NB4 (cell line): ENCODE data around the gene WNT7A.

Experiments used
- DNase-seq: peaks from one replicate; pipeline ENCODE4 v3.0.0; 2010; ENCODE audit warnings: low read depth
- H3K4me3 ChIP-seq: one replicate; pipeline ENCODE4 v1.5.1; 2011; ENCODE audit warnings: mild to moderate bottlenecking, low read depth, low read length, moderate library complexity
- MYC ChIP-seq: IDR thresholded peaks from 2 replicates; pipeline ENCODE4 v1.6.1; 2011; ENCODE audit warnings: low read depth, low read length
- POLR2A ChIP-seq: IDR thresholded peaks from 2 replicates; pipeline ENCODE4 v1.6.1; 2011; ENCODE audit warnings: mild to moderate bottlenecking; ENCODE audit not compliant: insufficient read length; ENCODE audit errors: extremely low read depth
- TF ChIP-seq, protein P1 (sequence below): IDR thresholded peaks from one replicate; pipeline ENCODE4 v1.5.1; 2012; ENCODE audit warnings: low read depth, low read length
- TF ChIP-seq, protein P2 (sequence below): IDR thresholded peaks from 2 replicates; pipeline ENCODE4 v1.6.1; 2011; ENCODE audit warnings: low read depth, low read length

Gene WNT7A

DNA sequence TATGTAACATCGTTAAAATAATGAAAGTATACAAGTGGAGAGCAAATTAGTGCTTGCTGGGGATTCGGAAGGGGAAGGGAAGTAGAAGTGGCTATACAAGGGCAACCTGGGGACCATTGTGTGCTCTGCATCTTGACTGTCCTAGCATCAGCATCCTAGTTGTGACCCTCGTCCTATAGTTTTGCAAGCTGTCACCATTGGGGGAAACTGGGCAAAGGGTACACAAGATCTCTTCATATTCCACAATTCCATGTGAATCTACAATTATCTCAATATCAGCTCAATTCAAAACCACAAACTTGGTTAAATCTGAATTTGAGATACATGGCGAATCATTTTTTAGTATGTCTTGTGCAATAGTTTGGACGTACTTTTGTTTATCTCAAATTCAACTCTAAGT is 30.9 kb downstream of the WNT7A start:
- TF ChIP-seq, protein P1, sequence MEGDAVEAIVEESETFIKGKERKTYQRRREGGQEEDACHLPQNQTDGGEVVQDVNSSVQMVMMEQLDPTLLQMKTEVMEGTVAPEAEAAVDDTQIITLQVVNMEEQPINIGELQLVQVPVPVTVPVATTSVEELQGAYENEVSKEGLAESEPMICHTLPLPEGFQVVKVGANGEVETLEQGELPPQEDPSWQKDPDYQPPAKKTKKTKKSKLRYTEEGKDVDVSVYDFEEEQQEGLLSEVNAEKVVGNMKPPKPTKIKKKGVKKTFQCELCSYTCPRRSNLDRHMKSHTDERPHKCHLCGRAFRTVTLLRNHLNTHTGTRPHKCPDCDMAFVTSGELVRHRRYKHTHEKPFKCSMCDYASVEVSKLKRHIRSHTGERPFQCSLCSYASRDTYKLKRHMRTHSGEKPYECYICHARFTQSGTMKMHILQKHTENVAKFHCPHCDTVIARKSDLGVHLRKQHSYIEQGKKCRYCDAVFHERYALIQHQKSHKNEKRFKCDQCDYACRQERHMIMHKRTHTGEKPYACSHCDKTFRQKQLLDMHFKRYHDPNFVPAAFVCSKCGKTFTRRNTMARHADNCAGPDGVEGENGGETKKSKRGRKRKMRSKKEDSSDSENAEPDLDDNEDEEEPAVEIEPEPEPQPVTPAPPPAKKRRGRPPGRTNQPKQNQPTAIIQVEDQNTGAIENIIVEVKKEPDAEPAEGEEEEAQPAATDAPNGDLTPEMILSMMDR, result no peak
- TF ChIP-seq POLR2A (no peak), MYC (no peak)
- no peak overlapping the region for H3K4me3 ChIP-seq
- DNase-seq, result no peak

DNA sequence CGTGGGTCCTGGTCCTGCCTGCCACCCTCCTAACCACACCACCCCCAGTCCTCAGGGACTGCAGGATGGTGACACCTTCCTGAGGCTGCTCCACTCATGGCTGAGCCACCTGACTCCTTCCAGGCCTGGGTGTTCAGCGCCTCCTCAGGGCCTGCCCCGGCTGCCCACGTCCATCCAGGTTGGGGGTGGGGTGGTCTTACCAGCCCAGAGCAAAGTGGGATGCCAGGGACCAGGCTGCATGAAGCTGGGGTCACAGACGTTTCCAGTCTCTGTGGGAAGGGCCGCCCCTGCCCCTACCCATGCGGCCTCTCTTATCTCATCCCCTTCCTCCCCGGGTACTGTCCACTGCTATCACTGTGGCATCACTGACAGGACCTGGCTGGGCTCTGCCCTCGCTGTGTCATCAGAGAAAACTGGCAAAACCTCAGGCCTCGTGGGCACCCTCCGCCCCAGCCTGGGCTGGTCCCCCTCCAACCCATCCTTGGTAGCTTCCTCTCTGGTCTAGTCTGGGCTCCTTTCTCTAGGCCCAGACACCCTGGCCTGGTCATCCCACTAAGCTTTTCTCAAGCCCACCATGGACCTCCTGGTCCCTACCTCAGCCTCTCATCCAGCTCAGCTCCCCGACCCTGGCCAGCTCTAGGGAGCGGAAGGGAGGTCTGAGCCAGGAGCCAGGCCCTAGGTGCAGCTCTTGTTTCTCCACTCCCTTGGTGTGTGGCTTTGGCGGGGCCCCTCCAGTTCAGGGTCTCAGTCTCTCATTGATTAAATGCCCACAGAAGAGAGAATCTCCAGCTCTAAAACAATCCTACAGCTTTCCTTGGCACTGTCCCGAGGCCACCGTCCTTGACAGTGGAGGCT is 32.9 kb downstream of the WNT7A start:
- TF ChIP-seq, protein P2, sequence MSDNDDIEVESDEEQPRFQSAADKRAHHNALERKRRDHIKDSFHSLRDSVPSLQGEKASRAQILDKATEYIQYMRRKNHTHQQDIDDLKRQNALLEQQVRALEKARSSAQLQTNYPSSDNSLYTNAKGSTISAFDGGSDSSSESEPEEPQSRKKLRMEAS, result no peak
- TF ChIP-seq MYC (no peak), POLR2A (no peak)
- TF ChIP-seq, protein P1, result no peak
- H3K4me3 ChIP-seq, result no peak overlapping the region

DNA sequence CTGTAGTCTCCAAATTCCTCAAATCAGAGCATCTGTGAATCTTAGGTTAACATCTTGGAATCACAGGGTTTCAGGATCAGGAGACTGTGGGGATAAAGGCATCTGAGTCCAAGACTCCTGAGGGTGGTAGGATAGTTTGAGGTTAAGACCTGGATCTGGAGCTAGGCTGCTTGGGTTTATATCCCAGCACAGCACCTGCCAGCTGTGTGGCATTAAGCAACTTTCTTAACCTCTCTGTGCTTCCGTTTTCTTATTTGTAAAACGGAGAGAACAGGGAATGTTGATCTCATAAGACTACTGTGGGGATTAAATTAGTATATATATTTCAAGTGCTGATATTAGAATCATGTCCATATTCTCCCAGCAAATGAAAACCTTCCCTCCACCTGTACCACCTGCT is 33.6 kb downstream of the WNT7A start:
- H3K4me3 ChIP-seq, result no peak overlapping the region
- TF ChIP-seq, protein P2, result no peak
- TF ChIP-seq MYC (no peak), POLR2A (no peak)
- TF ChIP-seq, protein P1, result no peak
- no peak for DNase-seq

More for the DNA sequence above, 32.9 kb downstream of the WNT7A start:
- no peak for DNase-seq

DNA sequence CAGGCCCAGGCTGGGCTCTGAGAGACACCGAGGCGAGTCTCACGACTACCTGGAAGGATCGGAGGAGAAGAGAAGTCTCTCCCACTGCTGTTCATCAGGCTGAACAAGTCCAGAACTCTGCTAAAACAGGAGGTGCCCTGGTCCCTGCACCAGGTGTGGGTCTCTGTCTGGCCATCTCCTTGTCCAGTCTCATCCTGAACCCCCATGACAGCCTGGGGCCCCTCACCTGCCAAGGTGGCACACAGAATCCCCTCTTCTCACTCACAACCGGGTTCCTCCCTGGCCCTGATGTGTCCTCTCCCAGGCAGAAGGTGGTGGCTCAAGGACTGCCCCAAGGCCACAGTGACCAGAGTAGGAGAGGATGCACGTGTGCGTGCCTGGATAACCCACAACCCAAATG is 34.1 kb downstream of the WNT7A start:
- H3K4me3 ChIP-seq, result no peak overlapping the region
- TF ChIP-seq, protein P1, result no peak
- TF ChIP-seq POLR2A, result no peak
- no peak for TF ChIP-seq MYC
- TF ChIP-seq, protein P2, result no peak
- DNase-seq, result no peak

DNA sequence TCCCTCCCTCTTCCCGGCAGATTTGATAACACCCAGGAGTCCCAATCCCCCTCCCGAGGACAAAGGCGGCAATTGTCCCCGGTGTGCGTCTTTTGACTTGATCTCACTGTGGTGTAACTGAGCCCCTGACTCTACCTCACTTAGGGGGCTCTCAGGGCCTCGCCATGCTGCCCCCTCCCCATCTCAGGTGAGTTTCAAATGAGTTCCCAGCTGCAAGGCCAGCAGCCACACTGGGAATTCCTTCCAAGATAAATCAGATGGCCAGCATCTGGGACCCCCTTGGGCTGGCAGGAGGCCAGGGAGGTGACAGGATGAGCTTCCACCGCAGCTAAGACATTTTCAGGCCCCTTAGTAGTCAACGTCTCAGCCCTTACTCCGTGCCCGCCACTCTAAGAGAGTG is 35.0 kb downstream of the WNT7A start:
- no peak for DNase-seq
- TF ChIP-seq, protein P2, result no peak
- TF ChIP-seq POLR2A (no peak), MYC (no peak)
- TF ChIP-seq, protein P1, result no peak
- H3K4me3 ChIP-seq, result no peak overlapping the region
